Transverse colon (tissue), 4 donors: Measurements from ENCODE around the gene PCDHA2.

ENCODE experiments used
- EP300 ChIP-seq: sonication (generic); formaldehyde crosslinking; IDR thresholded peaks from one replicate; pipeline ENCODE4 v1.6.1; 2017; ENCODE audit warnings: antibody characterized with exemption, low read depth
- POLR2A ChIP-seq: fragments of 450-650 bp; IDR thresholded peaks from one replicate; pipeline ENCODE4 v1.6.1; 2016; ENCODE audit warnings: antibody characterized with exemption, mild to moderate bottlenecking, moderate library complexity
- POLR2AphosphoS5 ChIP-seq, 3 donors: sonication (generic); formaldehyde crosslinking; IDR thresholded peaks; one replicate each; pipeline ENCODE4 v1.6.1; 2016; ENCODE audit warnings: antibody characterized with exemption in 3 of 3
- TF ChIP-seq, protein P1 (sequence below), 5 experiments: fragments of 200-600 bp in 3 of 5; fragments of 450-650 bp in 2 of 5; sonication (generic) in 3 of 5; IDR thresholded peaks; 1 replicate in 2 of 5; 2 replicates in 3 of 5; pipeline ENCODE4 v1.5.1; 2016 to 2017; ENCODE audit warnings: antibody characterized with exemption in 5 of 5, inconsistent platforms in 3 of 5, mild to moderate bottlenecking in 2 of 5, moderate library complexity in 1 of 5

DNA sequence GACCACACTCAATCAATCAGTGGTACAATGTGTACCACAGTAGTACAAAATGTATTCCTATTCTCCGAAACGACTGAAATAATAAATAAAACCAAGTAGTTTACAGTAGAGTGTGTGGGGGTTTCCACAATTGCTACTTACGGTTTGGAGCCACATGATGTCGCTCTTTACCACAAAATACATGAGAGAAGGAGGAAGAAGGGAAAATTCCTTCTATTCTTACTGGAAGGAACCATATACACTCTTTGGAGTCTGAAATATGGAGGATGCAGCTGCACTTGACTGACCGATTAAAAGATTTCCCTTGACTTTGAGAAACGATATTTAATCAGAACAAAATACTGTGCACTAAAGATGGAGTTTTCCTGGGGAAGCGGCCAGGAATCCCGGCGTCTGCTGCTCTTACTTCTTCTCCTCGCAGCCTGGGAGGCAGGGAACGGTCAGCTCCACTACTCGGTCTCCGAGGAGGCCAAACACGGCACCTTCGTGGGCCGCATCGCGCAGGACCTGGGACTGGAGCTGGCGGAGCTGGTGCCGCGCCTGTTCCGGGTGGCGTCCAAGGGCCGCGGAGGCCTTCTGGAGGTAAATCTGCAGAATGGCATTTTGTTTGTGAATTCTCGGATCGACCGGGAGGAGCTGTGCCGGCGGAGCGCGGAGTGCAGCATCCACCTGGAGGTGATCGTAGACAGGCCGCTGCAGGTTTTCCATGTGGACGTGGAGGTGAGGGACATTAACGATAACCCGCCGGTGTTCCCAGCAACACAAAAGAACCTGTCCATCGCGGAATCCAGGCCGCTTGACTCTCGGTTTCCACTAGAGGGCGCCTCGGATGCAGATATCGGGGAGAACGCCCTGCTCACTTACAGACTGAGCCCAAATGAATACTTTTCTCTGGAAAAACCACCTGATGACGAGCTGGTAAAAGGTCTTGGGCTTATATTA is 12.5 kb downstream of the PCDHA2 start, which contains the start of gene PCDHA4:
- TF ChIP-seq, protein P1, sequence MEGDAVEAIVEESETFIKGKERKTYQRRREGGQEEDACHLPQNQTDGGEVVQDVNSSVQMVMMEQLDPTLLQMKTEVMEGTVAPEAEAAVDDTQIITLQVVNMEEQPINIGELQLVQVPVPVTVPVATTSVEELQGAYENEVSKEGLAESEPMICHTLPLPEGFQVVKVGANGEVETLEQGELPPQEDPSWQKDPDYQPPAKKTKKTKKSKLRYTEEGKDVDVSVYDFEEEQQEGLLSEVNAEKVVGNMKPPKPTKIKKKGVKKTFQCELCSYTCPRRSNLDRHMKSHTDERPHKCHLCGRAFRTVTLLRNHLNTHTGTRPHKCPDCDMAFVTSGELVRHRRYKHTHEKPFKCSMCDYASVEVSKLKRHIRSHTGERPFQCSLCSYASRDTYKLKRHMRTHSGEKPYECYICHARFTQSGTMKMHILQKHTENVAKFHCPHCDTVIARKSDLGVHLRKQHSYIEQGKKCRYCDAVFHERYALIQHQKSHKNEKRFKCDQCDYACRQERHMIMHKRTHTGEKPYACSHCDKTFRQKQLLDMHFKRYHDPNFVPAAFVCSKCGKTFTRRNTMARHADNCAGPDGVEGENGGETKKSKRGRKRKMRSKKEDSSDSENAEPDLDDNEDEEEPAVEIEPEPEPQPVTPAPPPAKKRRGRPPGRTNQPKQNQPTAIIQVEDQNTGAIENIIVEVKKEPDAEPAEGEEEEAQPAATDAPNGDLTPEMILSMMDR (IDR thresholded peaks at IDR 0.05), result peak in 4 of 5 experiments; percentile 9 to 30 (median 18)
- TF ChIP-seq POLR2A, result no peak
- no peak for TF ChIP-seq EP300
- TF ChIP-seq POLR2AphosphoS5 (IDR thresholded peaks at IDR 0.05), result no peak
